ENCODE measurements around the gene ELAVL2.

DNA sequence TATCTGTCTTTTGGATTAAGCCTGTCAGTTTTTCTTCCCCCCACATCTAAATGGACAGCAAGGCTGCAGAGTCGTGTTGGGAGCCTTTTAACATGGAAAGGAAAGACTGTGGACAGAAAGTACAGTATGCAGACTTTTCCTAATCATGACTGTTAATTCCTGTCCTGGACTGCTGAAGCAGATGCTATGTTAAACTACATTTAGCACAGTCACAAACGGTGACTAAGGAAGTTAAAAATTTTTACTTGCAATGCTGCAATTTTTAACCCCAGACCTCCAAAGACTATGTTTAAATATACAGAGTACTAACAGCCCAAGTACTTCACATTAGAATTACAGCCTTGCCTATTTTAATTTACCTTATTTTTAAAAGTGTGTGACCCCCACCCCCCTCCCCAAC, 51.8 kb downstream of the ELAVL2 start:
- TF ChIP-seq, protein P1, sequence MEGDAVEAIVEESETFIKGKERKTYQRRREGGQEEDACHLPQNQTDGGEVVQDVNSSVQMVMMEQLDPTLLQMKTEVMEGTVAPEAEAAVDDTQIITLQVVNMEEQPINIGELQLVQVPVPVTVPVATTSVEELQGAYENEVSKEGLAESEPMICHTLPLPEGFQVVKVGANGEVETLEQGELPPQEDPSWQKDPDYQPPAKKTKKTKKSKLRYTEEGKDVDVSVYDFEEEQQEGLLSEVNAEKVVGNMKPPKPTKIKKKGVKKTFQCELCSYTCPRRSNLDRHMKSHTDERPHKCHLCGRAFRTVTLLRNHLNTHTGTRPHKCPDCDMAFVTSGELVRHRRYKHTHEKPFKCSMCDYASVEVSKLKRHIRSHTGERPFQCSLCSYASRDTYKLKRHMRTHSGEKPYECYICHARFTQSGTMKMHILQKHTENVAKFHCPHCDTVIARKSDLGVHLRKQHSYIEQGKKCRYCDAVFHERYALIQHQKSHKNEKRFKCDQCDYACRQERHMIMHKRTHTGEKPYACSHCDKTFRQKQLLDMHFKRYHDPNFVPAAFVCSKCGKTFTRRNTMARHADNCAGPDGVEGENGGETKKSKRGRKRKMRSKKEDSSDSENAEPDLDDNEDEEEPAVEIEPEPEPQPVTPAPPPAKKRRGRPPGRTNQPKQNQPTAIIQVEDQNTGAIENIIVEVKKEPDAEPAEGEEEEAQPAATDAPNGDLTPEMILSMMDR (IDR thresholded peaks at IDR 0.05; ENCODE audit: low read length), result no peak
- TF ChIP-seq EZH2 (optimal IDR thresholded peaks at IDR 0.05; ENCODE audit: low read depth, low read length) (no peak), EZH2phosphoT487 (IDR thresholded peaks at IDR 0.05; ENCODE audit: low read length) (no peak)
